Testis (tissue), 2 donors: ENCODE data around the gene LLGL2.

Experiments used
- CTCF ChIP-seq, 3 experiments: fragments of 450-650 bp in 2 of 3; fragments of 200-600 bp in 1 of 3; sonication (generic) in 1 of 3; IDR thresholded peaks; one replicate each; pipeline ENCODE4 v1.5.1; 2016 to 2019; ENCODE audit warnings: antibody characterized with exemption in 3 of 3, mild to moderate bottlenecking in 2 of 3, moderate library complexity in 1 of 3
- POLR2A ChIP-seq: fragments of 450-650 bp; IDR thresholded peaks from one replicate; pipeline ENCODE4 v1.6.1; 2017; ENCODE audit warnings: antibody characterized with exemption, mild to moderate bottlenecking, moderate library complexity

GRCh38 chr17:75546181-75546580, 20.7 kb downstream of the LLGL2 start:
- TF ChIP-seq CTCF (IDR thresholded peaks at IDR 0.05) (no peak), POLR2A (no peak)
